Stimulated activated naive B cell treated with anti-CD40 and anti-IgM and Interleukin-4, amounts not matched to agents 10 μg/mL and 1 μg/mL and 100 μg/mL, for 72 hours (primary cell): ENCODE measurements around the gene TCEANC2.
A peak's percentile ranks its signal among the peaks of the same experiment; 100 is the strongest.
"Not testable (repeated sequence)": the region's sequence is repeated elsewhere in the genome, so short reads cannot be mapped to it uniquely, and the experiment has no call there.

ENCODE experiments used
- ATAC-seq, 2 donors: fragments of 150-1000 bp; cut with Tn5 transposase; replicated peaks; 2 replicates each; pipeline ENCODE4 v1.10.0; 2021; ENCODE audit warnings: moderate library complexity in 1 of 2
- DNase-seq: peaks from one replicate; pipeline ENCODE4 v3.0.0; 2021
- H3K27ac Mint-ChIP-seq: one replicate; pipeline ENCODE4 v1.8.0; 2022; ENCODE audit warnings: mild to moderate bottlenecking, mixed read lengths
- H3K27me3 Mint-ChIP-seq, 2 donors: one replicate each; pipeline ENCODE4 v1.8.0; 2022; ENCODE audit warnings: mixed read lengths in 2 of 2
- H3K36me3 Mint-ChIP-seq, 2 donors: one replicate each; pipeline ENCODE4 v1.8.0; 2022; ENCODE audit warnings: mixed read lengths in 2 of 2, mild to moderate bottlenecking in 1 of 2
- H3K4me1 Mint-ChIP-seq, 2 donors: one replicate each; pipeline ENCODE4 v1.8.0; 2022; ENCODE audit warnings: mixed read lengths in 2 of 2, mild to moderate bottlenecking in 1 of 2
- H3K4me3 Mint-ChIP-seq, 2 donors: one replicate each; pipeline ENCODE4 v1.8.0; 2022; ENCODE audit warnings: mild to moderate bottlenecking in 2 of 2, mixed read lengths in 2 of 2, moderate library complexity in 1 of 2
- H3K9me3 Mint-ChIP-seq, 2 donors: one replicate each; pipeline ENCODE4 v1.8.0; 2022; ENCODE audit warnings: mixed read lengths in 2 of 2, mild to moderate bottlenecking in 1 of 2

Gene TCEANC2

GRCh38 chr1:54052934-54053744 lies at the start of gene TCEANC2, which contains the start of gene TMEM59:
TCEANC2 (plus strand) TSS chr1:54053608; CDS start chr1:54054423, 815 bp downstream.
TMEM59 (minus strand) TSS chr1:54053204; CDS start chr1:54053188, 16 bp downstream.
- Mint-ChIP-seq H3K27ac (no peak within 1 kb of the TSS), H3K27me3 (no peaks in the 10 kb centered on the region), H3K4me3 (no peak within 1 kb of the TSS), H3K36me3 (peaks cover 14 to 26% of the 10 kb centered on the region in 2 donors), H3K9me3 (no peaks in the 10 kb centered on the region), H3K4me1 (peaks cover 20 to 37% of the 10 kb centered on the region in 2 donors)
- ATAC-seq = peak; percentile 94 to 95
- peak; percentile 100 for DNase-seq

GRCh38 chr1:54003750-54004480 lies 49.5 kb upstream of the TCEANC2 start:
- not testable (repeated sequence) for H3K27ac Mint-ChIP-seq, H3K9me3 Mint-ChIP-seq, ATAC-seq, DNase-seq, H3K4me3 Mint-ChIP-seq, H3K36me3 Mint-ChIP-seq, H3K4me1 Mint-ChIP-seq
- peaks cover 7 to 14% of the 10 kb centered on the region in 2 donors for H3K27me3 Mint-ChIP-seq

DNA sequence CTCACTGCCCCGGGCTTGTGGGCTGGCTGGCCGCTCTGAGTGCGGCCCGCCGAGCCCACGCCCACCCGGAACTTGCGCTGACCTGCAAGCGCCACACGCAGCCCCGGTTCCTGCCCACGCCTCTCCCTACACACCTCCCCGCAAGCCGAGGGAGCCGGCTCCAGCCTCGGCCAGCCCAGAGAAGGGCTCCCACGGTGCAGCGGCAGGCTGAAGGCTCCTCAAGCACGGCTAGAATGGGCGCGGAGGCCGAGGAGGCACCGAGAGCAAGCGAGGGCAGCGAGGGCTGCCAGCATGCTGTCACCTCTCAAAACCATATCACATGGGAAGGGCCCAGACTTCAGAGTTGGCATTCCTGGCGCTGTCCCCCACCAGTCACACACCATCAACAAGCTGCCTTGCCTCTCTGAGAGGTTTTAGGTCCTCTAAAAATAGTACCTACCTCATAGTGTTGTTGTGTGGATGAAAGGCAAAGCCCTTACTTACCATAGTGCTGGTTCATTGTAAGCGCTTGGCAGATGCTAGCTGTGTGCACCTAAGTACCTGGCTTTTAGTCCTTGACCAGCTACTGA lies 48.8 kb upstream of the TCEANC2 start:
- Mint-ChIP-seq H3K36me3 (no peaks in the 10 kb centered on the region), H3K4me1 (no peaks in the 10 kb centered on the region), H3K9me3 (peaks cover 3 to 5% of the 10 kb centered on the region in 2 donors), H3K4me3 (no peak overlapping the region), H3K27ac (no peak overlapping the region), H3K27me3 (peaks cover 7 to 17% of the 10 kb centered on the region in 2 donors)
- DNase-seq = no peak
- ATAC-seq = no peak

DNA sequence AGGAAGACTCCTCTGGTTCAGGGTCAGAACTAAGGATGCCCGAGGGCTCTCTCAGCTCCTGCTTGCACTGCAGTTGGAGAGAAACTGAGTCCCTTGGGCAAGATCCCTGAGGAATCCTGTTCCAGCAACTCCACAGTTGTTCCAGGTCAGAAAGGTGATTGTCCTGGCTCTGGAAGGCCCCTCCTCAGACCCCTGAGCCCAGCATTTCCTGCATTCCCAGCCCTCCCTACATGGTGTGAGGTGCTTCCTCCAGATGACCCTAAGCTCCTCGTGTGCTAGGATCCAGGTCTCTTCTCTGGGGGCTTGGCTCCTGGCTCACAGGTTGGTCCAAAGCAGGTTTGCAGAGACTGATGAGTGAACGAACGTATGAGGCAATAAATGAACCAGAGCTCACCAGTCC lies 46.9 kb upstream of the TCEANC2 start:
- ATAC-seq (no peak), DNase-seq (no peak)
- Mint-ChIP-seq H3K9me3 (peaks cover 3 to 5% of the 10 kb centered on the region in 2 donors), H3K27me3 (peaks cover 7 to 31% of the 10 kb centered on the region in 2 donors), H3K36me3 (no peaks in the 10 kb centered on the region), H3K27ac (no peak overlapping the region), H3K4me1 (no peaks in the 10 kb centered on the region), H3K4me3 (no peak overlapping the region)

GRCh38 chr1:54007613-54008012 lies 45.8 kb upstream of the TCEANC2 start:
- peaks cover 7 to 32% of the 10 kb centered on the region in 2 donors for H3K27me3 Mint-ChIP-seq
- peaks cover 3 to 4% of the 10 kb centered on the region in 2 donors for H3K9me3 Mint-ChIP-seq
- no peak overlapping the region for H3K27ac Mint-ChIP-seq
- ATAC-seq (no peak), DNase-seq (no peak)
- H3K4me3 Mint-ChIP-seq = no peak overlapping the region
- no peaks in the 10 kb centered on the region for H3K36me3 Mint-ChIP-seq
- H3K4me1 Mint-ChIP-seq = no peaks in the 10 kb centered on the region

- no peak for ATAC-seq
- no peak overlapping the region for H3K27ac Mint-ChIP-seq
- H3K27me3 Mint-ChIP-seq = peaks cover 17 to 33% of the 10 kb centered on the region in 2 donors
- no peak overlapping the region for H3K4me3 Mint-ChIP-seq
- no peaks in the 10 kb centered on the region for H3K36me3 Mint-ChIP-seq
- H3K4me1 Mint-ChIP-seq = no peaks in the 10 kb centered on the region
- DNase-seq = no peak
- H3K9me3 Mint-ChIP-seq = no peaks in the 10 kb centered on the region
These were observed 44.5 kb upstream of the TCEANC2 start for GRCh38 chr1:54008876-54009275.

- Mint-ChIP-seq H3K4me1 (no peaks in the 10 kb centered on the region), H3K9me3 (no peaks in the 10 kb centered on the region), H3K27ac (no peak overlapping the region), H3K36me3 (no peaks in the 10 kb centered on the region), H3K27me3 (peaks cover 18 to 33% of the 10 kb centered on the region in 2 donors), H3K4me3 (no peak overlapping the region)
- ATAC-seq (no peak), DNase-seq (no peak)
These were observed 44.0 kb upstream of the TCEANC2 start for GRCh38 chr1:54009406-54009805.

GRCh38 chr1:54010415-54011117 lies 42.8 kb upstream of the TCEANC2 start:
- Mint-ChIP-seq H3K27ac (no peak overlapping the region), H3K4me3 (no peak overlapping the region), H3K36me3 (no peaks in the 10 kb centered on the region), H3K9me3 (no peaks in the 10 kb centered on the region), H3K27me3 (peaks cover 18 to 30% of the 10 kb centered on the region in 2 donors), H3K4me1 (no peaks in the 10 kb centered on the region)
- ATAC-seq = no peak
- no peak for DNase-seq

GRCh38 chr1:54011316-54012007 lies 41.9 kb upstream of the TCEANC2 start:
- ATAC-seq (no peak), DNase-seq (no peak)
- Mint-ChIP-seq H3K4me1 (no peaks in the 10 kb centered on the region), H3K27ac (no peak overlapping the region), H3K27me3 (peaks cover 18 to 29% of the 10 kb centered on the region in 2 donors), H3K9me3 (no peaks in the 10 kb centered on the region), H3K4me3 (no peak overlapping the region), H3K36me3 (no peaks in the 10 kb centered on the region)

DNA sequence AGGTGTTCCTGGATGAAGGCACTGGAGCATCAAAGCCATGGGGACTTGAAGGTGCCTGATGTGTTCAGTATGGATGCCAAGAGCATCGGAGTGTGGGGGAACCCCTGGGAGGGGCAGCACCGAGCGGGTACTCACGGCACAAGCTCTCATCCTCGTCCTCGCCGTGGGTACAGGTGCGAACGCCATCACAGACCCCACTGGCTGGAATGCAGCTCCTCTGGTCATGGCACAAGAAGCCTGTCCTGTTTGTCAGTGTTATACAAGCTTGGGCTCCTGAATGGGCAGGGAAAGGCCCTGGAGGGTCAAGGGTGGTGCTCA lies 41.4 kb upstream of the TCEANC2 start:
- no peak for DNase-seq
- no peak overlapping the region for H3K27ac Mint-ChIP-seq
- H3K36me3 Mint-ChIP-seq = no peaks in the 10 kb centered on the region
- H3K27me3 Mint-ChIP-seq = peaks cover 23 to 29% of the 10 kb centered on the region in 2 donors
- H3K4me1 Mint-ChIP-seq = no peaks in the 10 kb centered on the region
- H3K4me3 Mint-ChIP-seq = no peak overlapping the region
- no peaks in the 10 kb centered on the region for H3K9me3 Mint-ChIP-seq
- ATAC-seq = no peak

GRCh38 chr1:54012863-54013262 lies 40.5 kb upstream of the TCEANC2 start:
- Mint-ChIP-seq H3K4me1 (no peaks in the 10 kb centered on the region), H3K36me3 (no peaks in the 10 kb centered on the region), H3K4me3 (no peak overlapping the region), H3K9me3 (no peaks in the 10 kb centered on the region), H3K27ac (no peak overlapping the region), H3K27me3 (peaks cover 26 to 33% of the 10 kb centered on the region in 2 donors)
- ATAC-seq (no peak), DNase-seq (no peak)

DNA sequence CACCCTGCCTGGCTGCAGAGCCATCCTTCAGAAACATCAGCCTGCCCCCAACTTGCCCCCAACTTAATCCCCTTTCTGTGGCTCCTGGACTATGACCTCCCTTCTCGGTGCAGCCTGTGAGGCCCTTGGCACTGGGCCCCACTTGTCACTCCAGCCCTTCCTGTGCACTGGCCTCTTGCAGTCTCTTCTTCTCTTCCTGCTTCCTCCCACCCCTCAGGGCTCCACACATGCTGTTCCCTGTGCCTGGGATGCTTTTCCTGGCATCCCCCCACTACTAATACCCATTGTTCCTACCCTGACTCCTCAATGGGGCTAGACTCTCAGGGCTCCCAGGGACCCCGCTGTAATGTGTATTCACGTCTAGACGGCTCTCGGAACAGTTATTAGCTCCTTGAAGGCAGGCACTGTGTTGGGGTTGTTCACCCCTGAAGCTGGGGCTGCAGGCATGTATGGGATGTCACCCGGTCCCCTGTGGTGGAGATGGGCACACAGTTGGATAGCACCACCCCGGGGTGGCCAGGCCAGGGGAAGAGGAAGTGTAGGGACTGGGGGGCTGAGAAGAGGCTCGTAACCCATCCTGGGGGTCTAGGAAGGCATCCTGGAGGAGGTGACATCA lies 39.9 kb upstream of the TCEANC2 start:
- Mint-ChIP-seq H3K27ac (no peak overlapping the region), H3K36me3 (no peaks in the 10 kb centered on the region), H3K4me1 (no peaks in the 10 kb centered on the region), H3K27me3 (peaks cover 22 to 34% of the 10 kb centered on the region in 2 donors), H3K9me3 (no peaks in the 10 kb centered on the region), H3K4me3 (no peak overlapping the region)
- DNase-seq = no peak
- no peak for ATAC-seq

DNA sequence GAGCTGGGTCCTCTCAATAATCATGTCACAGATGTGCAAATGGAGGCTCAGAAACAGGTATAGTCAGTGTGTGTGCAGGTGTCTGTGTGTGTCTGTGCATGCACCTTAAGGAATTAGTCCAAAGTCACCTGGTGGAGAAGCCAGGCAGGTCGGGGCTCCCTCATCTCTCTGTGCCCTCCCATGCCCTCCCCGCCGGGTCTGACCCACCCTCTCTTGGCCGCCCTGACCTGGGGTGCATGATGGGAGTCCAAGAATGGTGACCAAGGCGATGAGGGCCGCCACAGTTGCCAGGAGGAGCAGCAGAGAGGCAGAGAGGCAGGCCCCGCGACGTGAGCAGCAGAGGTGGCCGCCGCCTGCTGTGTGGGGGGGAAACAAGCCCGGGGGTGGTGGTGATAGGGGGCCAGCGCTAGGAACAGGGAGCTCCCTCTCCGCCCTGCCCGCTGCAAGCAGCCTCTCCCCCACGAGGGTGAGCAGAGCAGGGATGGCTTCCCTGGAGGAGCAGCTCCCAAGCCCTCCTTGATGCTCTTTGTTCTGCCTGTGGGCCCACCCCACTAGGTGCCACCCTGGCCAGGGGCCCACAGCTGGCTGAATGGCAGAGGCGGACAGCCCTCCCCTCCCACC lies 39.3 kb upstream of the TCEANC2 start:
- Mint-ChIP-seq H3K9me3 (no peaks in the 10 kb centered on the region), H3K27me3 (peaks cover 18 to 34% of the 10 kb centered on the region in 2 donors), H3K4me1 (no peaks in the 10 kb centered on the region), H3K27ac (no peak overlapping the region), H3K36me3 (no peaks in the 10 kb centered on the region), H3K4me3 (no peak overlapping the region)
- no peak for DNase-seq
- no peak for ATAC-seq
